Measurements from ENCODE around the gene GNB3.
"Not testable (repeated sequence)": the region's sequence is repeated elsewhere in the genome, so short reads cannot be mapped to it uniquely, and the experiment has no call there.

Gene GNB3

GRCh38 chr12:6873094-6874014, 32.6 kb downstream of the GNB3 start, which contains the start of gene SPSB2:
SPSB2 (minus strand) TSS chr12:6873303; CDS start chr12:6872901, 402 bp downstream.
- in situ Hi-C loops (cut with MboI; ENCODE audit: low sequenced_read_pairs): no loop called here

- in situ Hi-C loops (cut with MboI; ENCODE audit: low sequenced_read_pairs): not testable (repeated sequence)
These were observed 33.3 kb downstream of the GNB3 start for GRCh38 chr12:6874015-6874368.

- in situ Hi-C loops (cut with MboI; ENCODE audit: low sequenced_read_pairs): not testable (repeated sequence)
These were observed 39.1 kb downstream of the GNB3 start for GRCh38 chr12:6879824-6880223.

GRCh38 chr12:6883252-6883651, 42.5 kb downstream of the GNB3 start:
- in situ Hi-C loops (cut with MboI; ENCODE audit: low sequenced_read_pairs): no loop called here

- in situ Hi-C loops (cut with MboI; ENCODE audit: low sequenced_read_pairs): no loop called here
These were observed 43.0 kb downstream of the GNB3 start for GRCh38 chr12:6883683-6884082.

GRCh38 chr12:6884539-6884938, 43.8 kb downstream of the GNB3 start:
- in situ Hi-C loops (cut with MboI; ENCODE audit: low sequenced_read_pairs): no loop called here

GRCh38 chr12:6886206-6886999, 45.7 kb downstream of the GNB3 start:
- in situ Hi-C loops (cut with MboI; ENCODE audit: low sequenced_read_pairs): not testable (repeated sequence)

GRCh38 chr12:6887460-6887859, 46.7 kb downstream of the GNB3 start:
- in situ Hi-C loops (cut with MboI; ENCODE audit: low sequenced_read_pairs): no loop called here

- in situ Hi-C loops (cut with MboI; ENCODE audit: low sequenced_read_pairs): no loop called here
These were observed 47.6 kb downstream of the GNB3 start for GRCh38 chr12:6888360-6888759.

- in situ Hi-C loops (cut with MboI; ENCODE audit: low sequenced_read_pairs): not testable (repeated sequence)
These were observed 48.1 kb downstream of the GNB3 start for GRCh38 chr12:6888794-6889193.

- in situ Hi-C loops (cut with MboI; ENCODE audit: low sequenced_read_pairs): not testable (repeated sequence)
These were observed 49.2 kb downstream of the GNB3 start for GRCh38 chr12:6889775-6890573.

GRCh38 chr12:6890789-6891645, 50.3 kb downstream of the GNB3 start:
- in situ Hi-C loops (cut with MboI; ENCODE audit: low sequenced_read_pairs): no loop called here

- in situ Hi-C loops (cut with MboI; ENCODE audit: low sequenced_read_pairs): no loop called here
These were observed 50.9 kb downstream of the GNB3 start for GRCh38 chr12:6891646-6892001.

GRCh38 chr12:6892683-6893082, 52.0 kb downstream of the GNB3 start:
- in situ Hi-C loops (cut with MboI; ENCODE audit: low sequenced_read_pairs): not testable (repeated sequence)

GRCh38 chr12:6894321-6894720, 53.6 kb downstream of the GNB3 start:
- in situ Hi-C loops (cut with MboI; ENCODE audit: low sequenced_read_pairs): no loop called here

Measured in HL-60/S4 treated with phorbol 12-myristate 13-acetate at 8.2 ng/mL for 4 days and 3 days (cell line).